Small intestine (tissue), 7 donors: ENCODE data around the gene CDH22. TPM values are rescaled to one million over a fixed set of nuclear protein-coding genes. Genes with fewer than 3 reads are reported as not detected.

Experiments
- DNase-seq, 2 donors: peaks; one replicate each; pipeline versions ENCODE4 v3.0.0 to v3.0.0-alpha.2; 2013
- FAIRE-seq: peaks from 2 replicates; lab custom pipeline; 2012; peaks lifted over from hg19 to GRCh38; lab: Jason Lieb, UNC
- H3K27ac ChIP-seq, 3 donors: one replicate each; pipeline ENCODE4 v1.5.1; 2013; ENCODE audit warnings: low read length in 2 of 3, mild to moderate bottlenecking in 2 of 3, control low read depth in 1 of 3, inconsistent platforms in 1 of 3, low read depth in 1 of 3, moderate library complexity in 1 of 3
- H3K27me3 ChIP-seq, 3 donors: one replicate each; pipeline ENCODE4 v1.6.1; 2013; ENCODE audit warnings: low read length in 3 of 3, inconsistent platforms in 1 of 3; ENCODE audit not compliant: control insufficient read depth in 3 of 3, insufficient read depth in 3 of 3
- H3K36me3 ChIP-seq, 3 donors: one replicate each; pipeline ENCODE4 v1.6.1; 2013; ENCODE audit warnings: low read length in 3 of 3, inconsistent platforms in 1 of 3, low read depth in 1 of 3, mild to moderate bottlenecking in 1 of 3, moderate library complexity in 1 of 3; ENCODE audit not compliant: control insufficient read depth in 3 of 3, insufficient read depth in 2 of 3
- H3K4me1 ChIP-seq, 3 donors: one replicate each; pipeline ENCODE4 v1.6.1; 2013; ENCODE audit warnings: low read length in 2 of 3, inconsistent platforms in 1 of 3, low read depth in 1 of 3, mild to moderate bottlenecking in 1 of 3, moderate library complexity in 1 of 3; ENCODE audit not compliant: control insufficient read depth in 3 of 3, insufficient read depth in 2 of 3
- H3K4me3 ChIP-seq, 3 donors: one replicate each; pipeline ENCODE4 v1.5.1; 2013; ENCODE audit warnings: low read length in 3 of 3, control low read depth in 1 of 3, inconsistent platforms in 1 of 3, low read depth in 1 of 3, mild to moderate bottlenecking in 1 of 3, moderate library complexity in 1 of 3
- H3K9me3 ChIP-seq, 2 donors: one replicate each; pipeline ENCODE4 v1.6.1; 2013; ENCODE audit warnings: low read depth in 1 of 2, low read length in 1 of 2; ENCODE audit not compliant: control insufficient read depth in 2 of 2, insufficient read depth in 1 of 2
- WGBS, 3 donors: extraction: QIAGEN DNeasy Blood & Tissue Kit; methylation state at CpG; one replicate each; pipeline ENCODE4 v1.1.7; 2013; 5-methylcytosine and 5-hydroxymethylcytosine counted together
- polyA plus RNA-seq, 4 donors: library from polyadenylated mRNA; stranded (reverse) in 3 of 4; unstranded in 1 of 4; fragments of 200-250 nt in 3 of 4; fragments of 120-200 nt in 1 of 4; gene quantifications; one replicate each; pipeline versions ENCODE4 v1.2.1 to v1.2.3, GENCODE V29; 2013
- donor health status: healthy with polysubstance abuse.
- donor health status: control.
- donor health status: control.
- donor health status: Bipolar disorder and iron deficiency.
- donor health status: healthy.

Gene CDH22
- polyA plus RNA-seq, 4 donors, result 0.03 to 0.84 TPM; not detected in 2

DNA sequence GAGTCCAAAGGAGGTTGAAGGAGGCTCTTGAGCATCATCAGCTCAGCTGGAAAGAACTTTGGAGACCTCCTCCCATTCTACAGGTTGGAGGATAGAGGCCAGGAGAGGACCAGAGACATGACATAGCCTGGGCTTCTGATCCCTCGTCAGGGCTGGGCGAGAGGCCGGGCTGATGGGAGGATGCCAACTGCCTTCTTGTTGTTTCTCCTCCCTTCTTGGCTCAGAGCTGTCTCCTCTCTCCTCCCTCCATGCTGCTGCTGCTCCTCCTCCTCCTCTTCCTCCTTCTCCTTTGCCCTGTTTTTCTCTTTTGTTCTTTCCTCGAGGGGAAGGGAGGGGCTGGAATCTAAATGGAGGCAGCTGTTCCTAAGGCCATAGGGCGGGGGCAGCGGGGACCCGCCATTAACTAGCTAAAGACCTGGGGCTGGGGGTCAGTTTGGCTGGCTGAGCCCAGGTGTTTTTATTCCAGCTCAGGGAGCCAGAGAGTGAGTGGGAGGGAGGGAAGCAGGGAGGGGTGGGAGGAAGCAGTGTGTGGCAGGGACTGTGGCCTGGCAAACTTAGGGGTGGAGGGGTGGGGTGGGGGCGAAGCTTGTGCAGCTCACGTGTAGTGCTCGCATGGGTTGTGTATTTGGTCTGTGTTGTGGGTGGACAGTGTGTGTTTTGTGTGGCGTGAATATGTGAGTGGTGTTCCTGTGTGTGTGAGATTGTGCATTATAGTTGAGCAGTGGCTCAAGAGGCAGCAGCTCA, 105.4 kb downstream of the CDH22 start:
- H3K36me3 ChIP-seq, result no peaks in the 10 kb centered on the region
- 40 to 49% (median 41%) methylated on average over 11 of the region's 11 CpGs for WGBS, 3 donors
- H3K4me1 ChIP-seq, result peaks cover 0 to 3% (median 0%) of the 10 kb centered on the region in 3 donors
- no peak for FAIRE-seq
- H3K27me3 ChIP-seq, result peaks cover 0 to 37% (median 6%) of the 10 kb centered on the region in 3 donors
- H3K27ac ChIP-seq, result no peak overlapping the region
- no peak overlapping the region for H3K4me3 ChIP-seq
- no peak for DNase-seq
- H3K9me3 ChIP-seq, result no peaks in the 10 kb centered on the region

GRCh38 chr20:46200582-46201570, 107.4 kb downstream of the CDH22 start:
- no peaks in the 10 kb centered on the region for H3K36me3 ChIP-seq
- H3K27me3 ChIP-seq, result peaks cover 0 to 36% (median 11%) of the 10 kb centered on the region in 3 donors
- DNase-seq (no peak), FAIRE-seq (no peak)
- H3K27ac ChIP-seq, result no peak overlapping the region
- 38 to 41% (median 38%) methylated on average over 55 of the region's 55 CpGs for WGBS, 3 donors
- H3K4me3 ChIP-seq, result no peak overlapping the region
- peaks cover 0 to 1% (median 0%) of the 10 kb centered on the region in 3 donors for H3K4me1 ChIP-seq
- no peaks in the 10 kb centered on the region for H3K9me3 ChIP-seq

DNA sequence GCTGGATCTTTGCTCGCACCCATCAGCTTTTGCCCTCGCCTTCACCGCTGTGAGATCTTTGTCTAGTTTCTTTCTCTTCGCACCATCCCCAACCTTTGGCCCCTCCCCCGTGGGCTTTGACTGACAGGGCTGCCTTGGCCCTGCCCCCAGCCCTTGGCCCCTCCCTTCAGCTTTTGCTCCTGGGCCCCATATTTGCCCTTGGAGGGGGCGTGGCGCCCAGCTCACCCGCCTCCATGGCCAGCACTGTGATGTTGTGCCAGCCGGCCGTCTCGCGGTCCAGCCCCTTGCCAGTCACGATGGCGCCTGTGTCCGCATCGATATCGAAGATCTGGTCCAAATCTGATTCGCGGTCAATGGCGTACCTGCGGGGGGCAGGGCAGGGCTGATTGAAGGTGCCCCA, 109.1 kb downstream of the CDH22 start:
- DNase-seq (no peak), FAIRE-seq (no peak)
- WGBS, 3 donors, result 19 to 26% (median 19%) methylated on average over 21 of the region's 21 CpGs
- peaks cover 0 to 36% (median 13%) of the 10 kb centered on the region in 3 donors for H3K27me3 ChIP-seq
- no peaks in the 10 kb centered on the region for H3K9me3 ChIP-seq
- no peak overlapping the region for H3K4me3 ChIP-seq
- no peak overlapping the region for H3K27ac ChIP-seq
- H3K36me3 ChIP-seq, result no peaks in the 10 kb centered on the region
- H3K4me1 ChIP-seq, result no peaks in the 10 kb centered on the region

DNA sequence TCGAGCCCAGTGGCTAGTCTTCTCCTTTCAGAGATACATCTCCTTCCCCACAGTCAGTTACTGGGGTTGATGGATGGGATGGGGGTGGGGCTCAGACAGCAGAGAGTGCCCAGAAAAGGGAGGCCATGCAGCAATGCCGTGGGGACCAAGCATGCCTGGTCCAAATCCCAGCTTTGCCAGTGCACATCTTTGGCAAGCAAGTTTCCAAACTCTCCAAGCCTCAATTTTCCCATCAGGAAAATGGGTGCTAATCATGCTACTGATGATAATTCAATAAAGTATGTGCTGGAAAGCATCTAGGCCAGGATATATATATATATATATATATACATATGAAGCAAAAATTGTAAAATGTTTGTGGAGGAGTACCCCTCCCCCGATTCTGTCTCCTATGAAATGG, 111.3 kb downstream of the CDH22 start:
- Histone ChIP-seq H3K4me3 (no peak overlapping the region), H3K36me3 (no peaks in the 10 kb centered on the region), H3K27ac (no peak overlapping the region), H3K4me1 (no peaks in the 10 kb centered on the region), H3K9me3 (no peaks in the 10 kb centered on the region), H3K27me3 (peaks cover 0 to 31% (median 10%) of the 10 kb centered on the region in 3 donors)
- DNase-seq (no peak), FAIRE-seq (no peak)
- 42 to 68% (median 49%) methylated on average over 3 of the region's 3 CpGs for WGBS, 3 donors

GRCh38 chr20:46195264-46196036, 112.8 kb downstream of the CDH22 start:
- H3K4me3 ChIP-seq, result no peak overlapping the region
- DNase-seq (no peak), FAIRE-seq (no peak)
- H3K4me1 ChIP-seq, result no peaks in the 10 kb centered on the region
- H3K27ac ChIP-seq, result no peak overlapping the region
- 41 to 43% (median 42%) methylated on average over 17 of the region's 17 CpGs for WGBS, 3 donors
- H3K9me3 ChIP-seq, result no peaks in the 10 kb centered on the region
- H3K27me3 ChIP-seq, result peaks cover 0 to 17% (median 9%) of the 10 kb centered on the region in 3 donors
- no peaks in the 10 kb centered on the region for H3K36me3 ChIP-seq

DNA sequence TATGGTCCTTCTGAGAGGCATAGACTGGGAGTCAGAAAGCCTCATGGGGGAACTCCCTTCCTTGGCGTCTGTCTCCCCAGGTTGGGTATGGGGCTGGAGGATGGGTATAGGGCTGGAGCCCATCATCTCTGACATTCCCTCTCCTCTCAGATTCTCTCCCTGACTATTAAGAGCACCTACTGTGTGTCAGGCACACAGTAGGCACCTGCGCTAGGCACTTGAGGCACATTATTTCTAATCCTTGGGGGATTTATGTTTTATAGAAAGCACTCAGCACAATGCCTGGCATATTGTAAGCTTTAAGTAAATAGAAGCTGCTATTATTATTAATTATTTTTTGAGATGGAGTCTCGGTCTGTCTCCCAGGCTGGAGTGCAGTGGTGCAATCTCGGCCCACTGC, 113.9 kb downstream of the CDH22 start:
- peaks cover 0 to 11% (median 9%) of the 10 kb centered on the region in 3 donors for H3K27me3 ChIP-seq
- H3K9me3 ChIP-seq, result no peaks in the 10 kb centered on the region
- H3K27ac ChIP-seq, result no peak overlapping the region
- DNase-seq, result no peak
- no peak for FAIRE-seq
- WGBS, 3 donors, result 65 to 74% (median 71%) methylated on average over 4 of the region's 4 CpGs
- H3K4me3 ChIP-seq, result no peak overlapping the region
- H3K36me3 ChIP-seq, result no peaks in the 10 kb centered on the region
- no peaks in the 10 kb centered on the region for H3K4me1 ChIP-seq

GRCh38 chr20:46192376-46192944, 115.8 kb downstream of the CDH22 start:
- Histone ChIP-seq H3K27ac (no peak overlapping the region), H3K36me3 (no peaks in the 10 kb centered on the region), H3K9me3 (no peaks in the 10 kb centered on the region), H3K27me3 (peaks cover 0 to 5% (median 0%) of the 10 kb centered on the region in 3 donors), H3K4me1 (no peaks in the 10 kb centered on the region), H3K4me3 (no peak overlapping the region)
- 7 to 12% (median 11%) methylated on average over 6 of the region's 6 CpGs for WGBS, 3 donors
- FAIRE-seq (no peak), DNase-seq (no peak)
